GM12891 (cell line): ENCODE results near the gene DHDDS.

Source experiments
- PAX5 ChIP-seq: IDR thresholded peaks from 2 replicates; pipeline ENCODE4 v1.6.1; 2011; ENCODE audit warnings: low read length, moderate library complexity, mild to moderate bottlenecking; ENCODE audit not compliant: insufficient read depth, severe bottlenecking
- POLR2A ChIP-seq: IDR thresholded peaks from 2 replicates; pipeline ENCODE4 v1.6.1; 2011; ENCODE audit warnings: low read depth, low read length, control low read depth
- POLR2AphosphoS5 ChIP-seq: IDR thresholded peaks from 2 replicates; pipeline ENCODE4 v1.6.1; 2011; ENCODE audit warnings: low read depth, low read length, control low read depth
- POU2F2 ChIP-seq: IDR thresholded peaks from 2 replicates; pipeline ENCODE4 v1.6.1; 2011; ENCODE audit warnings: low read depth, mild to moderate bottlenecking, control low read depth, low read length, moderate library complexity
- SPI1 ChIP-seq: IDR thresholded peaks from 2 replicates; pipeline ENCODE4 v1.6.1; 2011; ENCODE audit warnings: low read depth, low read length, control low read depth
- TAF1 ChIP-seq: IDR thresholded peaks from 2 replicates; pipeline ENCODE4 v1.6.1; 2011; ENCODE audit warnings: low read depth, low read length, control low read depth

GRCh38 chr1:26387447-26387846 lies 44.7 kb upstream of the DHDDS start:
- TF ChIP-seq POLR2A (no peak), POLR2AphosphoS5 (no peak), SPI1 (no peak), PAX5 (no peak), POU2F2 (no peak), TAF1 (no peak)
